HEK293 (cell line): ENCODE data around the gene BOLL.
"Not testable (repeated sequence)": the region's sequence is repeated elsewhere in the genome, so short reads cannot be mapped to it uniquely, and the experiment has no call there.

Experiments
- CTCF ChIA-PET: fragments of 350-600 bp; formaldehyde crosslinking; extraction: SDS; loops from one replicate; lab custom pipeline; 2021; ENCODE audit warnings: antibody characterized with exemption; lab: Yijun Ruan, JAX
- POLR2A ChIA-PET: fragments of 300-600 bp; formaldehyde crosslinking; extraction: SDS; loops from one replicate; lab custom pipeline; 2020; ENCODE audit warnings: antibody characterized with exemption, inconsistent platforms; lab: Yijun Ruan, JAX
- H3K27ac ChIP-seq: fragments of 200-500 bp; sonication (Bioruptor generic); 2 replicates; pipeline ENCODE4 v1.5.1; 2014; ENCODE audit warnings: low read depth, low read length, control low read depth, inconsistent platforms; ENCODE audit errors: extremely low read depth
- H3K36me3 ChIP-seq, 2 experiments: fragments of 200-500 bp in 1 of 2; sonication (Bioruptor generic) in 1 of 2; 1 replicate in 1 of 2; 2 replicates in 1 of 2; pipeline ENCODE4 v1.5.1; 2014 to 2017; ENCODE audit warnings: inconsistent platforms in 2 of 2, low read length in 2 of 2; ENCODE audit not compliant: control insufficient read depth in 2 of 2, insufficient read depth in 1 of 2
- H3K4me1 ChIP-seq: fragments of 200-500 bp; sonication (Bioruptor generic); 2 replicates; pipeline ENCODE4 v1.5.1; 2014; ENCODE audit warnings: mild to moderate bottlenecking, low read length, inconsistent platforms; ENCODE audit not compliant: control insufficient read depth, insufficient read depth
- H3K4me3 ChIP-seq: 2 replicates; pipeline ENCODE4 v1.5.1; 2011; ENCODE audit warnings: low read depth, mild to moderate bottlenecking, control low read depth, low read length, moderate library complexity
- H3K9me3 ChIP-seq: fragments of 200-500 bp; sonication (Bioruptor generic); 2 replicates; pipeline ENCODE4 v1.5.1; 2014; ENCODE audit warnings: low read depth, low read length, inconsistent platforms; ENCODE audit not compliant: control insufficient read depth, insufficient read depth
- FEZF1 ChIP-seq: fragments of 450-650 bp; formaldehyde crosslinking; IDR thresholded peaks from 2 replicates; pipeline ENCODE4 v1.5.1; 2016; ENCODE audit warnings: missing biosample characterization, missing genetic modification characterization
- GLIS2 ChIP-seq: fragments of 450-650 bp; formaldehyde crosslinking; IDR thresholded peaks from 2 replicates; pipeline ENCODE4 v1.5.1; 2016; ENCODE audit warnings: missing biosample characterization, missing genetic modification characterization
- KLF9 ChIP-seq: fragments of 450-650 bp; formaldehyde crosslinking; IDR thresholded peaks from 2 replicates; pipeline ENCODE4 v1.5.1; 2016; ENCODE audit warnings: missing biosample characterization, missing genetic modification characterization, low read depth
- REPIN1 ChIP-seq: fragments of 450-650 bp; formaldehyde crosslinking; IDR thresholded peaks from 2 replicates; pipeline ENCODE4 v1.5.1; 2017; ENCODE audit warnings: missing biosample characterization, missing genetic modification characterization, low read depth
- YY1 ChIP-seq: fragments of 450-650 bp; formaldehyde crosslinking; IDR thresholded peaks from 2 replicates; pipeline ENCODE4 v1.5.1; 2018; ENCODE audit warnings: missing biosample characterization, missing genetic modification characterization
- ZFP37 ChIP-seq: fragments of 450-650 bp; formaldehyde crosslinking; IDR thresholded peaks from 2 replicates; pipeline ENCODE4 v1.5.1; 2016; ENCODE audit warnings: missing biosample characterization, missing genetic modification characterization
- ZNF239 ChIP-seq: fragments of 450-650 bp; formaldehyde crosslinking; IDR thresholded peaks from 2 replicates; pipeline ENCODE4 v1.5.1; 2016; ENCODE audit warnings: missing biosample characterization, missing genetic modification characterization
- ZNF37A ChIP-seq: fragments of 450-650 bp; IDR thresholded peaks from 2 replicates; pipeline ENCODE4 v1.5.1; 2018; ENCODE audit warnings: missing biosample characterization, missing genetic modification characterization
- ZNF404 ChIP-seq: fragments of 450-650 bp; formaldehyde crosslinking; IDR thresholded peaks from 2 replicates; pipeline ENCODE4 v1.5.1; 2017; ENCODE audit warnings: missing biosample characterization, missing genetic modification characterization
- ZNF423 ChIP-seq: fragments of 450-650 bp; formaldehyde crosslinking; IDR thresholded peaks from 2 replicates; pipeline ENCODE4 v1.5.1; 2016; ENCODE audit warnings: missing biosample characterization, missing genetic modification characterization
- ZNF501 ChIP-seq: fragments of 450-650 bp; formaldehyde crosslinking; IDR thresholded peaks from 2 replicates; pipeline ENCODE4 v1.5.1; 2016; ENCODE audit warnings: missing biosample characterization, missing genetic modification characterization
- ZNF626 ChIP-seq: fragments of 450-650 bp; sonication (Bioruptor Pico); formaldehyde crosslinking; IDR thresholded peaks from 2 replicates; pipeline ENCODE4 v1.5.1; 2018; ENCODE audit warnings: missing biosample characterization, missing genetic modification characterization, inconsistent platforms
- ZNF660 ChIP-seq: fragments of 450-650 bp; IDR thresholded peaks from 2 replicates; pipeline ENCODE4 v1.5.1; 2018; ENCODE audit warnings: missing biosample characterization, mild to moderate bottlenecking, missing genetic modification characterization
- ZNF76 ChIP-seq: fragments of 450-650 bp; formaldehyde crosslinking; IDR thresholded peaks from 2 replicates; pipeline ENCODE4; 2016; ENCODE audit warnings: low read depth, missing biosample characterization, missing genetic modification characterization, borderline replicate concordance
- ZNF776 ChIP-seq: fragments of 450-650 bp; formaldehyde crosslinking; IDR thresholded peaks from 2 replicates; pipeline ENCODE4 v1.5.0; 2017; ENCODE audit warnings: missing biosample characterization, missing genetic modification characterization, borderline replicate concordance
- ZNF792 ChIP-seq: fragments of 450-650 bp; formaldehyde crosslinking; IDR thresholded peaks from 2 replicates; pipeline ENCODE4 v1.5.1; 2016; ENCODE audit warnings: missing biosample characterization, missing genetic modification characterization
- TF ChIP-seq, protein P1 (sequence below): fragments of 450-650 bp; formaldehyde crosslinking; IDR thresholded peaks from 2 replicates; pipeline ENCODE4 v1.5.1; 2016; ENCODE audit warnings: missing biosample characterization, missing genetic modification characterization
- TF ChIP-seq, protein P2 (sequence below): fragments of 450-650 bp; formaldehyde crosslinking; IDR thresholded peaks from 2 replicates; pipeline ENCODE4 v1.5.0; 2017; ENCODE audit warnings: missing biosample characterization, missing genetic modification characterization, borderline replicate concordance
- TF ChIP-seq, protein P3 (sequence below): fragments of 450-650 bp; formaldehyde crosslinking; IDR thresholded peaks from 2 replicates; pipeline ENCODE4 v1.5.1; 2016; ENCODE audit warnings: missing biosample characterization, missing genetic modification characterization
- TF ChIP-seq, protein P4 (sequence below): fragments of 450-650 bp; formaldehyde crosslinking; IDR thresholded peaks from 2 replicates; pipeline ENCODE4 v1.5.1; 2016; ENCODE audit warnings: missing biosample characterization, missing genetic modification characterization

The BOLL gene

DNA sequence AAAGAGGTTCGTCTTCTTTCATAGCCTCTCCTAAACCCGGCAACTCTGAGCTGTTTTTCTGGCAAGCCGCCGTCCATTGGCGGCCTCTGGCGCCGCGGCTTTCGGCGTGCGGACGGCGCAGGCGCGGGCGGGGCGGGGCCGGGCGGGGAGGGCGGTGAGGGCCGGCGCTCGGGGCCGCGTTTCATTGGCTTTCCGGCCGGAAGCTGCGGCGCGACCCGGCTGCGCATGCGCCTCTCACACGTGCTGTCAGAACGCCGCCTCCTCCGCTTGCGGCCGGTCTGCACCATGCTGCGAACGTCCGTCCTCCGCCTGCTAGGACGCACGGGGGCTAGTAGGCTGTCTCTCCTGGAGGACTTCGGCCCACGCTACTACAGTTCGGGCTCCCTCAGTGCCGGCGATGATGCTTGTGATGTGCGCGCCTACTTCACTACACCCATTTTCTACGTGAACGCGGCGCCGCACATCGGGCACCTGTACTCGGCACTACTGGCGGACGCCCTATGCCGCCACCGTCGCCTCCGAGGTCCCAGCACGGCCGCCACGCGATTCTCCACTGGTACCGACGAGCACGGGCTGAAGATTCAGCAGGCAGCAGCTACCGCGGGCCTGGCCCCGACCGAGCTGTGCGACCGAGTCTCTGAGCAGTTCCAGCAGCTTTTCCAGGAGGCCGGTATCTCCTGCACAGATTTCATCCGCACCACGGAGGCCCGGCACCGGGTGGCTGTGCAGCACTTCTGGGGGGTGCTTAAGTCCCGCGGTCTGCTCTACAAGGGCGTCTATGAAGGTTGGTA, 79.8 kb downstream of the BOLL start, which contains the start of gene MARS2 (continued):
- TF ChIP-seq, protein P1, sequence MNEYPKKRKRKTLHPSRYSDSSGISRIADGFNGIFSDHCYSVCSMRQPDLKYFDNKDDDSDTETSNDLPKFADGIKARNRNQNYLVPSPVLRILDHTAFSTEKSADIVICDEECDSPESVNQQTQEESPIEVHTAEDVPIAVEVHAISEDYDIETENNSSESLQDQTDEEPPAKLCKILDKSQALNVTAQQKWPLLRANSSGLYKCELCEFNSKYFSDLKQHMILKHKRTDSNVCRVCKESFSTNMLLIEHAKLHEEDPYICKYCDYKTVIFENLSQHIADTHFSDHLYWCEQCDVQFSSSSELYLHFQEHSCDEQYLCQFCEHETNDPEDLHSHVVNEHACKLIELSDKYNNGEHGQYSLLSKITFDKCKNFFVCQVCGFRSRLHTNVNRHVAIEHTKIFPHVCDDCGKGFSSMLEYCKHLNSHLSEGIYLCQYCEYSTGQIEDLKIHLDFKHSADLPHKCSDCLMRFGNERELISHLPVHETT = no peak
- TF ChIP-seq ZNF76 (tag by site-specific recombination) (peak; percentile 24; the same call in 1 of the 2 replicates), ZNF423 (tag by site-specific recombination) (no peak), KLF9 (0 out of 2 replicates have a peak, but pooled peaks have one; percentile 28), ZNF660 (no peak), ZNF37A (tag by site-specific recombination) (no peak), FEZF1 (tag by site-specific recombination) (no peak)

DNA sequence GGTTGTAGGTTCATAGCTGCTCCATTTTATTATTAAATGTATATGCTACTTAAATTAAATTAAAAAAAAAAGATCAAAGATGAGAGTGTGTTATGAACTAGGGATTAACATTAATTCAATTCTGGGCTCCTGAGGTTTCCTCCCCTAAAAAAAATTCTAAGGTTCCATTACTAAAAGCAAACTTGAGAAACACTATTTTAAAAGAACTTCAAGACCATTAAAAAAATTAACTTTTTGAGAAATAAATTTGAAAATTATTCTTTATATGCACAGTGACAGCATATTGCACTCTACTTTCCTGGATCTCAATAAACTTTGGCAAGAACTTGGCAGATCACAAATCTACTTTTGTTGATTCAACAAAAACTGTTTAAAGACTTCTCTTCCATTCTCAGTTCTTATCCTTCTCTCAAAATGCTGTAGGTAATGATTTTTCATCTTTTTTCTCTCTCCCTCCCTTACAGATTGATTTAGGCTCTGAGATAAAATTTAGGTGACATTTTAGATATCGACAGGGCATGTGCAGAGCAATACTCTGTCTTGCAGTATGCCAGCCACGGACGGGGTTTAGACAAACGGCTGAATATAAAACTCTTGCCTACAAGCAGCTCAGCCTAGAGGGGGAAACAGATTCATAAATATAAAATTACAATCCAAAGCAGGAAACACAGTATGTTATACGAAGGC, 80.5 kb downstream of the BOLL start:
- Histone ChIP-seq H3K27ac (peak overlapping the region; percentile 60; the same call in 1 of the 2 replicates), H3K9me3 (no peaks in the 10 kb centered on the region), H3K4me1 (peaks cover 6% of the 10 kb centered on the region; the same call in 1 of the 2 replicates), H3K4me3 (peak overlapping the region; percentile 43), H3K36me3 (peaks cover 0 to 13% of the 10 kb centered on the region in 2 experiments; a peak in 1 of 3 replicates)
- ChIA-PET POLR2A (interaction anchor here (0.5 to 2.6 kb wide), 4 partner anchors 169 to 270 kb away, joined by 4 to 23 read pairs (median 6); partner anchors contain the start of genes HSPD1, HSPE1, MOB4 and SF3B1), CTCF (interaction anchor here (0.6 to 1.3 kb wide), 4 partner anchors 13 to 373 kb away, joined by 3 to 4 read pairs (median 4); no protein-coding TSS in a partner anchor)
- TF ChIP-seq GLIS2 (tag by site-specific recombination) (no peak), ZNF660 (0 out of 2 replicates have a peak, but pooled peaks have one; percentile 7), YY1 (tag by site-specific recombination) (0 out of 2 replicates have a peak, but pooled peaks have one; percentile 35)

DNA sequence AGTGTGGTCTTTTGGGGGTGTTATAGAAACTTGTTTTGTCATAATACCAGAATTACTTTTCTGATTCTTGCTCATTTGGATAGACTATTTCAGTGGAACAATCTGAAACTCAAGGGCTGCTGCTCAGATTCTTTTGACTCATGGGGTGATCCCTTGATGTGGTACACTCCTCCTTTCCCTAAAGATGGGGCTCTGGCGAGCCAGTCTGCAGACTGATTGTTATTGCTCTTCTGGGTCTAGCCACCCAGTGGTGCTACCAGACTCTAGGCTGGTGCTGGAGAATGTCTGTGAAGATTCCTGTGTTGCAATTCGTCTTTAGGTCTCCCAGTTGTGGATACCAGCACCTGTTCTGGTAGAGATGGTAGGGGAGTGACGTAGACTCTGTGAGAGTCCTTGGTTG, 84.2 kb downstream of the BOLL start:
- H3K9me3 ChIP-seq = no peaks in the 10 kb centered on the region
- POLR2A ChIA-PET = no interaction called here
- no peak overlapping the region for H3K4me3 ChIP-seq
- H3K36me3 ChIP-seq = no peaks in the 10 kb centered on the region
- no peak for TF ChIP-seq ZNF404 (tag by site-specific recombination)
- no peak for TF ChIP-seq REPIN1 (tag by site-specific recombination)
- TF ChIP-seq, protein P2, sequence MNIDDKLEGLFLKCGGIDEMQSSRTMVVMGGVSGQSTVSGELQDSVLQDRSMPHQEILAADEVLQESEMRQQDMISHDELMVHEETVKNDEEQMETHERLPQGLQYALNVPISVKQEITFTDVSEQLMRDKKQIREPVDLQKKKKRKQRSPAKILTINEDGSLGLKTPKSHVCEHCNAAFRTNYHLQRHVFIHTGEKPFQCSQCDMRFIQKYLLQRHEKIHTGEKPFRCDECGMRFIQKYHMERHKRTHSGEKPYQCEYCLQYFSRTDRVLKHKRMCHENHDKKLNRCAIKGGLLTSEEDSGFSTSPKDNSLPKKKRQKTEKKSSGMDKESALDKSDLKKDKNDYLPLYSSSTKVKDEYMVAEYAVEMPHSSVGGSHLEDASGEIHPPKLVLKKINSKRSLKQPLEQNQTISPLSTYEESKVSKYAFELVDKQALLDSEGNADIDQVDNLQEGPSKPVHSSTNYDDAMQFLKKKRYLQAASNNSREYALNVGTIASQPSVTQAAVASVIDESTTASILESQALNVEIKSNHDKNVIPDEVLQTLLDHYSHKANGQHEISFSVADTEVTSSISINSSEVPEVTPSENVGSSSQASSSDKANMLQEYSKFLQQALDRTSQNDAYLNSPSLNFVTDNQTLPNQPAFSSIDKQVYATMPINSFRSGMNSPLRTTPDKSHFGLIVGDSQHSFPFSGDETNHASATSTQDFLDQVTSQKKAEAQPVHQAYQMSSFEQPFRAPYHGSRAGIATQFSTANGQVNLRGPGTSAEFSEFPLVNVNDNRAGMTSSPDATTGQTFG (tag by site-specific recombination) = no peak
- TF ChIP-seq, protein P1 = no peak
- TF ChIP-seq, protein P3, sequence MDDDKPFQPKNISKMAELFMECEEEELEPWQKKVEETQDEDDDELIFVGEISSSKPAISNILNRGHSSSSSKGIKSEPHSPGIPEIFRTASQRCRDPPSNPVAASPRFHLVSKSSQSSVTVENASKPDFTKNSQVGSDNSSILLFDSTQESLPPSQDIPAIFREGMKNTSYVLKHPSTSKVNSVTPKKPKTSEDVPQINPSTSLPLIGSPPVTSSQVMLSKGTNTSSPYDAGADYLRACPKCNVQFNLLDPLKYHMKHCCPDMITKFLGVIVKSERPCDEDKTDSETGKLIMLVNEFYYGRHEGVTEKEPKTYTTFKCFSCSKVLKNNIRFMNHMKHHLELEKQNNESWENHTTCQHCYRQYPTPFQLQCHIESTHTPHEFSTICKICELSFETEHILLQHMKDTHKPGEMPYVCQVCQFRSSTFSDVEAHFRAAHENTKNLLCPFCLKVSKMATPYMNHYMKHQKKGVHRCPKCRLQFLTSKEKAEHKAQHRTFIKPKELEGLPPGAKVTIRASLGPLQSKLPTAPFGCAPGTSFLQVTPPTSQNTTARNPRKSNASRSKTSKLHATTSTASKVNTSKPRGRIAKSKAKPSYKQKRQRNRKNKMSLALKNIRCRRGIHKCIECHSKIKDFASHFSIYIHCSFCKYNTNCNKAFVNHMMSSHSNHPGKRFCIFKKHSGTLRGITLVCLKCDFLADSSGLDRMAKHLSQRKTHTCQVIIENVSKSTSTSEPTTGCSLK (tag by site-specific recombination) = no peak
- no peak for TF ChIP-seq ZNF626 (tag by site-specific recombination)
- no peak for TF ChIP-seq ZNF792 (tag by site-specific recombination)
- no peak for TF ChIP-seq ZNF239
- no peak for TF ChIP-seq ZNF501 (tag by site-specific recombination)
- TF ChIP-seq ZFP37 = no peak
- TF ChIP-seq ZNF776 = no peak
- TF ChIP-seq, protein P4, sequence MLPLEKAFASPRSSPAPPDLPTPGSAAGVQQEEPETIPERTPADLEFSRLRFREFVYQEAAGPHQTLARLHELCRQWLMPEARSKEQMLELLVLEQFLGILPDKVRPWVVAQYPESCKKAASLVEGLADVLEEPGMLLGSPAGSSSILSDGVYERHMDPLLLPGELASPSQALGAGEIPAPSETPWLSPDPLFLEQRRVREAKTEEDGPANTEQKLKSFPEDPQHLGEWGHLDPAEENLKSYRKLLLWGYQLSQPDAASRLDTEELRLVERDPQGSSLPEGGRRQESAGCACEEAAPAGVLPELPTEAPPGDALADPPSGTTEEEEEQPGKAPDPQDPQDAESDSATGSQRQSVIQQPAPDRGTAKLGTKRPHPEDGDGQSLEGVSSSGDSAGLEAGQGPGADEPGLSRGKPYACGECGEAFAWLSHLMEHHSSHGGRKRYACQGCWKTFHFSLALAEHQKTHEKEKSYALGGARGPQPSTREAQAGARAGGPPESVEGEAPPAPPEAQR = no peak
- CTCF ChIA-PET = interaction anchor here (0.6 kb wide), 2 partner anchors 425 to 1318 kb away, joined by 3 read pairs; no protein-coding TSS in a partner anchor
- no peaks in the 10 kb centered on the region for H3K4me1 ChIP-seq
- H3K27ac ChIP-seq = no peak overlapping the region

DNA sequence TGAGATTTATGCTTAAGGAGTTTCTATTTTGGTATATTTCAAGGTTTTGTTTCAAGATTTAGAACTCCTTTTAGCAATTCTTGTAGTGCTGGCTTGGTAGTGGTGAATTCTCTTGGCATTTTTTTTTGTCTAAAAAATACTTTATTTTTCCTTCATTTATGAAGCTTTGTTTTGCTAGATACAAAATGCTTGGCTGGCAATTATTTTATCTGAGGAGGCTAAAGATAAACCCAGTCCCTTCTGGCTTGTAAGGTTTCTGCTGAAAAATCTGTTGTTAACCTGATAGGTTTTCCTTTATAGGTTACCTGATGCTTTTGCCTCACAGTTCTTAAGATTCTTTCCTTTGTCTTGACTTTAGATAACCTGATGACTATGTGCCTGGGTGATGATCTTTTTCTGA, 85.4 kb downstream of the BOLL start:
- H3K4me3 ChIP-seq, POLR2A ChIA-PET, H3K9me3 ChIP-seq, CTCF ChIA-PET, H3K4me1 ChIP-seq, H3K27ac ChIP-seq, H3K36me3 ChIP-seq: not testable (repeated sequence)
